Fibroblast of mammary gland (primary cell): ENCODE measurements around the gene TMEM131.
A peak's percentile ranks its signal among the peaks of the same experiment; 100 is the strongest.
"Not testable (repeated sequence)": the region's sequence is repeated elsewhere in the genome, so short reads cannot be mapped to it uniquely, and the experiment has no call there.

Source experiments
- DNase-seq: peaks from one replicate; pipeline ENCODE4 v3.0.0-alpha.2; 2010; ENCODE audit warnings: low read depth
- H3K4me3 ChIP-seq: 2 replicates; pipeline ENCODE4 v1.5.1; 2011; ENCODE audit warnings: low read depth, mild to moderate bottlenecking, low read length, moderate library complexity; ENCODE audit not compliant: control insufficient read depth
- CTCF ChIP-seq: conservative IDR thresholded peaks from 2 replicates; pipeline ENCODE4 v1.5.1; 2011; ENCODE audit warnings: low read depth, low read length, inconsistent platforms; ENCODE audit not compliant: control insufficient read depth, insufficient read depth

TMEM131 gene

GRCh38 chr2:97957432-97958183, 38.1 kb downstream of the TMEM131 start:
- H3K4me3 ChIP-seq: no peak overlapping the region
- DNase-seq: no peak
- no peak for TF ChIP-seq CTCF

- H3K4me3 ChIP-seq: not testable (repeated sequence)
Observed at GRCh38 chr2:97956753-97957152, 39.0 kb downstream of the TMEM131 start.

GRCh38 chr2:97953853-97954252, 41.9 kb downstream of the TMEM131 start:
- no peak overlapping the region for H3K4me3 ChIP-seq
- no peak for DNase-seq
- TF ChIP-seq CTCF: no peak

More at GRCh38 chr2:97956753-97957152, 39.0 kb downstream of the TMEM131 start:
- DNase-seq: not testable (repeated sequence)

- no peak for DNase-seq
- no peak for TF ChIP-seq CTCF
- no peak overlapping the region for H3K4me3 ChIP-seq
Observed at GRCh38 chr2:97952357-97952756, 43.4 kb downstream of the TMEM131 start.

- TF ChIP-seq CTCF: no peak
- no peak for DNase-seq
Observed at GRCh38 chr2:97951155-97951680, 44.5 kb downstream of the TMEM131 start.

GRCh38 chr2:97950329-97951154, 45.2 kb downstream of the TMEM131 start:
- peak; percentile 78 for DNase-seq
- H3K4me3 ChIP-seq: no peak overlapping the region

More at GRCh38 chr2:97951155-97951680, 44.5 kb downstream of the TMEM131 start:
- no peak overlapping the region for H3K4me3 ChIP-seq

More at GRCh38 chr2:97950329-97951154, 45.2 kb downstream of the TMEM131 start:
- TF ChIP-seq CTCF: no peak
